ENCODE results near the gene SLC7A6. TPM values are rescaled to one million over a fixed set of nuclear protein-coding genes. Genes with fewer than 3 reads are reported as not detected.

The SLC7A6 gene
- total and polyA plus RNA-seq, 2 of the 13 experiments (the other 11 are each of a cell fraction or from before 2014, with no cell fraction given) = 35.8 to 70.8 TPM

DNA sequence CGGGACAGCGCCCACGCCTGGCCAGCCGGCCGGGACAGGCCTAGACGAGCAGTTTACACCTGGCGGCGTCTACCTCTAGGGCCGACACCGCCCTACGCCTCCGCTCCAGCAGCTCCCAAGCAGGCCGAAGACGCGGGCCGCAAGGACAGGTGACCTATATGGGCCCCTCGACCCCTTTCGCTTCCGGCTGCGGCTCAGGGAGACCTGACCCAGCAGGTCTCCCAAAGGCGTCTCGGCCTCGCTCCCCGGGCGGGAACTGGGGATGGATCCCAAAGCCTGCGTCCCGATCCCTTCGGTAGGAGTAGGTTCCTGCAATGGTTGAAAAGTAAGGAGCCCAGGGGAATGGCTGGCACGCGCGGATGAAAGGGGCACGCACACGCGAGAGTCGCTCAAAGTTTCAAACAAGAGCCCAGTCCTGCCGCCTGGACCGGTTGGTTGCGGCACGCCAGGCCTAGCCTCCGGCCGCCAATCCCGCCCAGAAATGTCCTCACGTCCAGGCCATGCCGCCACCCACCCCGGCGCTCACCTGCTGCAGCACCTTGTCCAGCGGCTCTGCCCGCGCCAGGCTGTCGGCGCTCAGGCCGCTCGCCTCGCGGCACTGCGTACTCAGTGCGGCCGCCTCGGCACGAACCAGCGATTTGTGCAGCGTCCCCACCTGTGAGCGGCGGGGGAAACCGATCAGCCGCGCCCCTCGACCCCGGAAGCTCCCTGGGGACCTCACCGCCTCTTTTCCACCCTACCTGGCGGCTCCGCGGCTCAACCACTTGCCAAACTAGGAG, 29.0 kb upstream of the SLC7A6 start (continued):
- TF ChIP-seq ZNF512 (CRISPR knock-in tag; IDR thresholded peaks at IDR 0.05) (0 out of 2 replicates have a peak, but pooled peaks have one; percentile 15), ZNF543 (CRISPR knock-in tag; IDR thresholded peaks at IDR 0.05) (0 out of 2 replicates have a peak, but pooled peaks have one; percentile 14), ZNF737 (CRISPR knock-in tag; IDR thresholded peaks at IDR 0.05; ENCODE audit: borderline replicate concordance) (no peak), ZC3H4 (CRISPR knock-in tag; IDR thresholded peaks at IDR 0.05; ENCODE audit: borderline replicate concordance) (peak; percentile 23; the same call in 1 of the 2 replicates), FOXA3 (CRISPR knock-in tag; IDR thresholded peaks at IDR 0.05) (no peak; the same call in 1 of the 2 replicates), RBM39 (IDR thresholded peaks at IDR 0.05; ENCODE audit: low read depth, low read length, poor library complexity, severe bottlenecking) (peak; percentile 40), BATF2 (CRISPR knock-in tag; IDR thresholded peaks at IDR 0.05) (no peak), SKI (IDR thresholded peaks at IDR 0.05; ENCODE audit: partially characterized antibody) (no peak), KLF12 (CRISPR knock-in tag; IDR thresholded peaks at IDR 0.05; ENCODE audit: borderline replicate concordance) (peak; percentile 67; the same call in 1 of the 2 replicates), RBAK (CRISPR knock-in tag; IDR thresholded peaks at IDR 0.05) (no peak; the same call in 1 of the 2 replicates), TAF1 (CRISPR knock-in tag; IDR thresholded peaks at IDR 0.05) (peak; percentile 65), ATM (IDR thresholded peaks at IDR 0.05; ENCODE audit: borderline replicate concordance) (no peak), HDAC2 (CRISPR knock-in tag; IDR thresholded peaks at IDR 0.05) (no peak; the same call in 1 of the 2 replicates), SRSF1 (optimal IDR thresholded peaks at IDR 0.05; ENCODE audit: low read depth, low read length) (no peak), GABPB1 (CRISPR knock-in tag; IDR thresholded peaks at IDR 0.05) (peak; percentile 69), TCF7 (IDR thresholded peaks at IDR 0.05; ENCODE audit: low read depth) (no peak), ELF4 (CRISPR knock-in tag; IDR thresholded peaks at IDR 0.05; ENCODE audit: borderline replicate concordance) (peak; percentile 65; the same call in 1 of the 2 replicates), ATRX (CRISPR knock-in tag; IDR thresholded peaks at IDR 0.05; ENCODE audit: borderline replicate concordance) (no peak)
- TF ChIP-seq, protein P1, sequence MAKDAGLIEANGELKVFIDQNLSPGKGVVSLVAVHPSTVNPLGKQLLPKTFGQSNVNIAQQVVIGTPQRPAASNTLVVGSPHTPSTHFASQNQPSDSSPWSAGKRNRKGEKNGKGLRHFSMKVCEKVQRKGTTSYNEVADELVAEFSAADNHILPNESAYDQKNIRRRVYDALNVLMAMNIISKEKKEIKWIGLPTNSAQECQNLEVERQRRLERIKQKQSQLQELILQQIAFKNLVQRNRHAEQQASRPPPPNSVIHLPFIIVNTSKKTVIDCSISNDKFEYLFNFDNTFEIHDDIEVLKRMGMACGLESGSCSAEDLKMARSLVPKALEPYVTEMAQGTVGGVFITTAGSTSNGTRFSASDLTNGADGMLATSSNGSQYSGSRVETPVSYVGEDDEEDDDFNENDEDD (CRISPR knock-in tag; IDR thresholded peaks at IDR 0.05; ENCODE audit: borderline replicate concordance) = no peak; the same call in 1 of the 2 replicates
- TF ChIP-seq, protein P2, sequence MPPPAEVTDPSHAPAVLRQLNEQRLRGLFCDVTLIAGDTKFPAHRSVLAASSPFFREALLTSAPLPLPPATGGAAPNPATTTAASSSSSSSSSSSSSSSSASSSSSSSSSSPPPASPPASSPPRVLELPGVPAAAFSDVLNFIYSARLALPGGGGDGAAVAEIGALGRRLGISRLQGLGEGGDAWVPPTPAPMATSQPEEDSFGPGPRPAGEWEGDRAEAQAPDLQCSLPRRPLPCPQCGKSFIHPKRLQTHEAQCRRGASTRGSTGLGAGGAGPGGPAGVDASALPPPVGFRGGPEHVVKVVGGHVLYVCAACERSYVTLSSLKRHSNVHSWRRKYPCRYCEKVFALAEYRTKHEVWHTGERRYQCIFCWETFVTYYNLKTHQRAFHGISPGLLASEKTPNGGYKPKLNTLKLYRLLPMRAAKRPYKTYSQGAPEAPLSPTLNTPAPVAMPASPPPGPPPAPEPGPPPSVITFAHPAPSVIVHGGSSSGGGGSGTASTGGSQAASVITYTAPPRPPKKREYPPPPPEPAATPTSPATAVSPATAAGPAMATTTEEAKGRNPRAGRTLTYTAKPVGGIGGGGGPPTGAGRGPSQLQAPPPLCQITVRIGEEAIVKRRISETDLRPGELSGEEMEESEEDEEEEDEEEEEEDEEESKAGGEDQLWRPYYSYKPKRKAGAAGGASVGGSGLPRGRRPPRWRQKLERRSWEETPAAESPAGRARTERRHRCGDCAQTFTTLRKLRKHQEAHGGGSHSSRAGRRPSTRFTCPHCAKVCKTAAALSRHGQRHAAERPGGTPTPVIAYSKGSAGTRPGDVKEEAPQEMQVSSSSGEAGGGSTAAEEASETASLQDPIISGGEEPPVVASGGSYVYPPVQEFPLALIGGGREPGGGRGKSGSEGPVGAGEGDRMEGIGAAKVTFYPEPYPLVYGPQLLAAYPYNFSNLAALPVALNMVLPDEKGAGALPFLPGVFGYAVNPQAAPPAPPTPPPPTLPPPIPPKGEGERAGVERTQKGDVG (CRISPR knock-in tag; IDR thresholded peaks at IDR 0.05; ENCODE audit: borderline replicate concordance) = no peak; the same call in 1 of the 2 replicates
- TF ChIP-seq, protein P3, sequence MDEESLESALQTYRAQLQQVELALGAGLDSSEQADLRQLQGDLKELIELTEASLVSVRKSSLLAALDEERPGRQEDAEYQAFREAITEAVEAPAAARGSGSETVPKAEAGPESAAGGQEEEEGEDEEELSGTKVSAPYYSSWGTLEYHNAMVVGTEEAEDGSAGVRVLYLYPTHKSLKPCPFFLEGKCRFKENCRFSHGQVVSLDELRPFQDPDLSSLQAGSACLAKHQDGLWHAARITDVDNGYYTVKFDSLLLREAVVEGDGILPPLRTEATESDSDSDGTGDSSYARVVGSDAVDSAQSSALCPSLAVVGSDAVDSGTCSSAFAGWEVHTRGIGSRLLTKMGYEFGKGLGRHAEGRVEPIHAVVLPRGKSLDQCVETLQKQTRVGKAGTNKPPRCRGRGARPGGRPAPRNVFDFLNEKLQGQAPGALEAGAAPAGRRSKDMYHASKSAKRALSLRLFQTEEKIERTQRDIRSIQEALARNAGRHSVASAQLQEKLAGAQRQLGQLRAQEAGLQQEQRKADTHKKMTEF (CRISPR knock-in tag; IDR thresholded peaks at IDR 0.05) = no peak
